ENCODE results near the gene ATRIP.
A peak's percentile ranks its signal among the peaks of the same experiment; 100 is the strongest.

ATRIP gene

GRCh38 chr3:48451270-48451669 is 4.7 kb downstream of the ATRIP start:
- H3K4me1 ChIP-seq (ENCODE audit: low read length) = no peaks in the 10 kb centered on the region
- no peaks in the 10 kb centered on the region for H3K9me3 ChIP-seq (replicated peaks; ENCODE audit: insufficient read depth, low read length)
- H2AFZ ChIP-seq (ENCODE audit: low read length) = no peak overlapping the region
- H4K20me1 ChIP-seq (ENCODE audit: insufficient read depth, low read length) = no peaks in the 10 kb centered on the region
- no peaks in the 10 kb centered on the region; the same call in 1 of the 2 replicates for H3K36me3 ChIP-seq (replicated peaks; ENCODE audit: insufficient read depth, low read length)
- H3K9me2 ChIP-seq (replicated peaks; ENCODE audit: insufficient read depth, low read length) = no peaks in the 10 kb centered on the region
- H3K4me3 ChIP-seq (ENCODE audit: low read length) = no peak overlapping the region
- H3K4me2 ChIP-seq (ENCODE audit: low read depth, low read length) = no peak overlapping the region
- TF ChIP-seq CTCF (IDR thresholded peaks at IDR 0.05; ENCODE audit: low read length) (no peak), EZH2 (optimal IDR thresholded peaks at IDR 0.05; ENCODE audit: low read depth, low read length) (no peak), EZH2phosphoT487 (IDR thresholded peaks at IDR 0.05; ENCODE audit: low read length) (no peak)
- no peak overlapping the region for H3K27ac ChIP-seq (ENCODE audit: low read length)
- no peaks in the 10 kb centered on the region for H3F3A ChIP-seq (ENCODE audit: insufficient read depth, low read length)
- H3K79me2 ChIP-seq (ENCODE audit: low read length) = peaks cover 22% of the 10 kb centered on the region
- no peak overlapping the region for H3K9ac ChIP-seq (ENCODE audit: low read length)
- no peaks in the 10 kb centered on the region for H3K27me3 ChIP-seq (replicated peaks; ENCODE audit: insufficient read depth, low read length)
- no peak for DNase-seq

GRCh38 chr3:48456456-48456855 is 9.9 kb downstream of the ATRIP start:
- no peak for TF ChIP-seq CTCF (IDR thresholded peaks at IDR 0.05; ENCODE audit: low read length)
- no peak for TF ChIP-seq EZH2phosphoT487 (IDR thresholded peaks at IDR 0.05; ENCODE audit: low read length)
- TF ChIP-seq EZH2 (optimal IDR thresholded peaks at IDR 0.05; ENCODE audit: low read depth, low read length) = no peak
- Histone ChIP-seq H3K27ac (ENCODE audit: low read length) (no peak overlapping the region), H3F3A (ENCODE audit: insufficient read depth, low read length) (no peaks in the 10 kb centered on the region), H3K9me3 (replicated peaks; ENCODE audit: insufficient read depth, low read length) (no peaks in the 10 kb centered on the region), H2AFZ (ENCODE audit: low read length) (no peak overlapping the region), H3K4me2 (ENCODE audit: low read depth, low read length) (no peak overlapping the region), H3K9ac (ENCODE audit: low read length) (no peak overlapping the region), H3K9me2 (replicated peaks; ENCODE audit: insufficient read depth, low read length) (no peaks in the 10 kb centered on the region), H3K36me3 (replicated peaks; ENCODE audit: insufficient read depth, low read length) (peaks cover 4% of the 10 kb centered on the region), H3K79me2 (ENCODE audit: low read length) (no peaks in the 10 kb centered on the region), H3K4me1 (ENCODE audit: low read length) (no peaks in the 10 kb centered on the region), H3K4me3 (ENCODE audit: low read length) (no peak overlapping the region), H3K27me3 (replicated peaks; ENCODE audit: insufficient read depth, low read length) (no peaks in the 10 kb centered on the region), H4K20me1 (ENCODE audit: insufficient read depth, low read length) (no peaks in the 10 kb centered on the region)
- DNase-seq = peak; percentile 32

- Histone ChIP-seq H4K20me1 (ENCODE audit: insufficient read depth, low read length) (no peaks in the 10 kb centered on the region), H2AFZ (ENCODE audit: low read length) (no peak overlapping the region), H3K9ac (ENCODE audit: low read length) (no peak overlapping the region), H3K4me1 (ENCODE audit: low read length) (no peaks in the 10 kb centered on the region), H3K9me3 (replicated peaks; ENCODE audit: insufficient read depth, low read length) (no peaks in the 10 kb centered on the region), H3K4me3 (ENCODE audit: low read length) (no peak overlapping the region), H3F3A (ENCODE audit: insufficient read depth, low read length) (no peaks in the 10 kb centered on the region), H3K36me3 (replicated peaks; ENCODE audit: insufficient read depth, low read length) (peaks cover 4% of the 10 kb centered on the region), H3K27me3 (replicated peaks; ENCODE audit: insufficient read depth, low read length) (no peaks in the 10 kb centered on the region), H3K9me2 (replicated peaks; ENCODE audit: insufficient read depth, low read length) (no peaks in the 10 kb centered on the region), H3K4me2 (ENCODE audit: low read depth, low read length) (no peak overlapping the region), H3K79me2 (ENCODE audit: low read length) (no peaks in the 10 kb centered on the region), H3K27ac (ENCODE audit: low read length) (no peak overlapping the region)
- TF ChIP-seq CTCF (IDR thresholded peaks at IDR 0.05; ENCODE audit: low read length) (no peak), EZH2 (optimal IDR thresholded peaks at IDR 0.05; ENCODE audit: low read depth, low read length) (no peak), EZH2phosphoT487 (IDR thresholded peaks at IDR 0.05; ENCODE audit: low read length) (no peak)
- DNase-seq = no peak
Measured at GRCh38 chr3:48459331-48459730, 12.8 kb downstream of the ATRIP start.

Data from MM.1S (cell line).